ENCODE measurements around the gene FAM222B.
"Not testable (repeated sequence)": the region's sequence is repeated elsewhere in the genome, so short reads cannot be mapped to it uniquely, and the experiment has no call there.

The FAM222B gene

DNA sequence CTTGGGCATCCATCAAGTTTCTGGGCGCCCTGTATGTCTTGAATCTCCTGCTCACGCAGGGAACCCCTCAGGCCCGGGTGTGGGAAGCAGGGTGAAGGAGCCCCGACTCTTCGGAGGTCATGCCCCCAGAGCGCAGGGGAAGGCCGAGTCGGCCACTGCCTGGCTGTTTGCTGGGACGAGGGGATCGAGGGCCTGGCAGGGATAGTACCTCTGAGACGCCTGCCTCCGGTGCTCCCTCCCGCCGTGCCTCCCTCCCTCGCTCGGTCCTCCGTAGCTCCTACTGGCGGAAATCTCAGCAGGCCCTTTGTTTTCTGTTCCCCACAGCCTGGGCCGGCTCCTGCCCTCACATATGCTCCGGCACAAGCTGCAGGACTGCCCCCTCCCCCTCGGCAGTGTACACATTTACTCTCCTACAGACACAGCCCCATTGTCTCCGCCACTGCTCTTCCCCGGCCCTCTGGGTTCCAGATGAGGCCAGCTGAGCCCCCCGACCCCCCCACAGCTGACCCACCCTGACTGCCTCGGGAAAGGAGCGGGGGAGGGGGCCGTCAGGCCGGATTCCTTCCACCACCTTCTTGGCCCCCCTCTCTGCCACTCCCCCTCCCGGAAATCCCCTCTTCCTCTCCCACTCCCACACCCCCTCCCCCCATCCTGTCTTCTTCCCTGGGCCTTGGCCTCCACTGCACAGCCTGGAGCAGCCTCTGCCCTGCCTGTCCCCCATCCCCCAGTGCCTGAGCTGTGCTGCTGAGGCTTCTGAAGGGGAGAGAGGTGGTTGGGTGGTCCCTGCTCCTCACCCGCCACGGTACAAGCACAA lies 97.4 kb downstream of the FAM222B start:
- DNase-seq, result no peak

DNA sequence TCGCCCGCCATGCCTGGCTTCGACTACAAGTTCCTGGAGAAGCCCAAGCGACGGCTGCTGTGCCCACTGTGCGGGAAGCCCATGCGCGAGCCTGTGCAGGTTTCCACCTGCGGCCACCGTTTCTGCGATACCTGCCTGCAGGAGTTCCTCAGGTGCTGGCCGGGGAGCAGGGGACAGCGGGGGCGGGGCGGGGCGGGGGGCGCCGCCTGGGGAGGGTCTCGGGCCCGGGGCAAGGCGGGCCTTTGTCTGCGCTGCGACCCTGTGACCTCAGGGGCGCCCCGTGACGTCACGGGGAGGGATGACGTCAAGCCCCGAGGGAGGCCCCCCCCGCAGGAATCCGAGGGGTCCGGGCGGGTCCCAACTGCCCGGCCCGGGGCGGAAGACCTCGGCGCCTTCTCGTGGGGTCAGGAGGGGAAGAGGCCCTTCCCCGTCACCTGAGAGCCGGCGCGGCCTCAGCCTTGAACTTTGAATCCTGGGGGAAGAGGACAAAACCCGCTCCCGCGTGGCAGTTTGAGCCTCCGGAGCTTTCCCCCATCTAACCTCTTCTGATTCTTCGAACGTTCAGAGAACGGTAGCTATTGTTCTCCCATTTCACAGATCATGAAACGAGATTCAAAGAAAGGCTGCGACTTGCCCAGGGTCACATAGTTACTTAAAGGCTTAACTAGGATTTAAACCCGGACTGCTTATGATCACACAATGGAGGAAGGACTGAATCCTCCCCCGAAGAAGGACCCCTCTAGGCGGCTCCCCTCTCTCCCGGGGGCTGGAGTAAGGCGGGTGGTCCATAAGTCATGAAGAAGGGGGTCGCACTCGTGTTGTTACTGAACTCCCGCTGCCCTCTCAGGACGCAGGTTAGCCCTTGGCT lies 98.3 kb downstream of the FAM222B start:
- peak; percentile 61 for DNase-seq

DNA sequence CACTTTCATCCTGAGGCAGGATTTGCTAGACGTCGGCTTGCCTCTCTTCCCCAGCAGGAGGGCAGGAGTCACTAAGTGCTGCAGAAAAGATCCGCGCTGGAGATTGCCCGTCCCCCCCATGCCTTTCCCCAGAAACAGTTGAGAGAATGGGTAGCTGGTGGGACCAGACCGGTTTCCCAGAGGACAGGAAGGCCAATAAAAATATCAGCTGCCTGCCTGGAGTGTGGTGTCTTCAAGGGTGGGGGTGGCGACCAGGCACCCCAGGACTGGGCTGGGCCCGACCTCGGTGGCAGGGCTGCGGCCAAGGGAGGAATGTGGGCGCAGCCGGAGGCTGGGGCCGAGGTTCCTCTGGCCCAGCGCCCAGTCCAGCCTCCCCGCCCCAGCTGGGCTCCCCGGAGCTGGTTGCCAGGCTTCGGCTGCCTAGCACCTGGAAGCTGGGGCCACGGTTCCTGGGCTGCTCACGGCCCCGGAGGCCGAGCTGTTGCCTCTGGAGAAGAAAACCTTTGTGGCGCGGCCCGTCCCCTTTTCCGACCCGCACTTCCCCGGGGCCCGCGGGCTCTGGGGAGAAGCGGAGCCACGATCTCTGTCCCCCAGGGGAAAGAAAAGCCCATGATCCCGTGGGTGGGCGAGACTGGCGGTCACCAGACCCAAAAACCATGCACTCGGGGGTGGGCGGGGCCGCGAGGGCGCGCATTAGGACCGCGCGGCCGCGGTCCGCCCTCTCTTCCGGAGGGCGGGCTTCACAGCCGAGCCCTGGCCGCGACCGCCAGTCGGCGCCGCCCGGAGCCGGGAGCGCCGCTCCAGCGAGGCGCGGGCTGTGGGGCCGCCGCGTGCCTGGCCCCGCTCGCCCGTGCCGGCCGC lies 99.1 kb downstream of the FAM222B start, which contains the start of gene TRAF4:
TRAF4 (plus strand) TSS at position 769 of the 861 bp plus-strand sequence. CDS start 102 bp downstream, outside the sequence.
- DNase-seq, result peak; percentile 65

DNA sequence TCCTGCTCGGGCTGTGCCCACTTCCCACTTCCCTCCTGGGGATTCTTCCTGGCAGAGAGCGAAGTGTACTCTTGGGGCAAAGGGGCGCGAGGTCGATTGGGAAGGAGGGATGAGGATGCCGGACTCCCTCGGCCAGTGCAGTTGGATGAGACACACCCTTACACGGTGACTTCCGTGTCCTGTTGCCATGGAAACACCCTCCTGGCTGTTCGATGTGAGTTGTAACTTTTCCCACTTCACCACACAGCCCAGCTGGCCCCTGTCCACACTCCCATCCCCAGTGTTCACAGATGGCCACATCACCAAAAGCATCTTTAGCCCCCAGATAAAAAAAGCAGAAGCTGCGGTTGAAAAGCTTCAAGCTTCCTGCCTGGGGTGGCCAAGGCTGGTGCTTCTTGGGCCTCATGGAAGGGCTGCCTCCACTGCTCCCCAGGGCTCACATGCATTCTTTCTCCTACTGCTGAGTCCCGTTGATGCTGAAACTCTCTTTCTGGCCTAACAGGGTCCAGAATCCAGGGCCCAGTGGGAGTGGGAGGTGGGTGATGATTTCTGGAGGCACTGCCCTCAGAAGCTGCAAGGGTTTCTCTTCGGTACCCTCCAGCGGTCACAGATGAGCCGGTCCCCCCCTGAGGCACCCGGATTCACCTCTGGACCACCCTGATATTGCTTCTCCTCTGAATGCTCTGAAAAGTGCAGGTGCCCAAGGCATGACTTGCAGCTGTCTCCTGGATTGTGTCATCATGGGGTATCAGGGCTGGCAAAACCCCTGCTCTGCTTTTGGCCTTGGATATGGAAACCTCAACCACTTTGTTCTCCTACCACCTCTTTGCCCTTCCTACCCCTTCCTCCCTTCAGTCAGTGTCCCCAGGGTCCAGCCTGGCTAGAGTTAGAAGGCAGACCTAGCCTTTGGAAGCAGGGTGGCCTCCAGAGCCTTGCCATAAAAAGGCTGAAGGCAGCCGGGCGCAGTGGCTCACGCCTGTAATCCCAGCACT lies 100.9 kb downstream of the FAM222B start:
- DNase-seq, result no peak

DNA sequence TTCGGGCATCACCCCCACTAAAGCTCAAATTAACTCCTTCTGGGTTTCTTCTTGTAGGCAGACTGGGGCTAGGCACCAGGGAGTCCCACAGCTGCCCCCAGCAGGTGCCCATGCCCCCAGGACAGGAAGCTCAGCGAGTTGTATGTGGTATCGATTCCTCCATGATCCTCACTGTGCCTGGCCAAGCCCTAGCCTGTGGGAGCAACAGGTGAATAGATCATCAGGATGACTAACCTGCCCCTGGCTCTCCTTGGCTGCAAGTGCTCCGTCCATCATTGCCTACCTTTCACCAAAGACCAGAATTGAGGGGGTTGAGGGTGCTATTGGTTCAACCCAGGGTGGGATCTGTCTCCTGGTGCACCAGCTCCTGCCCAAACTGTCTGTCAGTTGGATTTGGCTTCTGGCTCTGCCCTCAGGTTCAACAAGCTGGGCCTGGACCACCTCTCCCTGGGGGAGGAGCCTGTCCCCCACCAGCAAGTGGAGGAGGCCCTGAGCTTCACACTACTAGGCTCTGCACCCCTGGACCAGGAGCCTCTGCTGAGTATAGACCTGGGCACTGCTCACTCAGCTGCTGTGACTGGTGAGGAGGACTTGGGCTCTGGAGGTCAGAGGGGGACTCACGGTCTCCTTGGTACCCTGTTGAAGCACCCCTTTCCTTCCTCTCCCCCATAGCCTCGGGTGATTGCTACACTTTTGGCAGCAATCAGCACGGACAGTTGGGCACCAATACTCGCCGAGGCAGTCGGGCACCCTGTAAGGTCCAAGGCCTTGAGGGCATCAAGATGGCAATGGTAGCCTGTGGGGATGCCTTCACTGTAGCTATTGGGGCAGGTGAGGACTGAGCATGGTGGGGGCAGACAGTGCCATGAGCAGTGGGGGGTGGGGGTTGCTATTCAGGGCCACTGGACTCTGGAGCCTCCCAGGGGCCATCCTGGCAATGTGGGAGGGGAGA lies 101.9 kb downstream of the FAM222B start:
- DNase-seq, result no peak

DNA sequence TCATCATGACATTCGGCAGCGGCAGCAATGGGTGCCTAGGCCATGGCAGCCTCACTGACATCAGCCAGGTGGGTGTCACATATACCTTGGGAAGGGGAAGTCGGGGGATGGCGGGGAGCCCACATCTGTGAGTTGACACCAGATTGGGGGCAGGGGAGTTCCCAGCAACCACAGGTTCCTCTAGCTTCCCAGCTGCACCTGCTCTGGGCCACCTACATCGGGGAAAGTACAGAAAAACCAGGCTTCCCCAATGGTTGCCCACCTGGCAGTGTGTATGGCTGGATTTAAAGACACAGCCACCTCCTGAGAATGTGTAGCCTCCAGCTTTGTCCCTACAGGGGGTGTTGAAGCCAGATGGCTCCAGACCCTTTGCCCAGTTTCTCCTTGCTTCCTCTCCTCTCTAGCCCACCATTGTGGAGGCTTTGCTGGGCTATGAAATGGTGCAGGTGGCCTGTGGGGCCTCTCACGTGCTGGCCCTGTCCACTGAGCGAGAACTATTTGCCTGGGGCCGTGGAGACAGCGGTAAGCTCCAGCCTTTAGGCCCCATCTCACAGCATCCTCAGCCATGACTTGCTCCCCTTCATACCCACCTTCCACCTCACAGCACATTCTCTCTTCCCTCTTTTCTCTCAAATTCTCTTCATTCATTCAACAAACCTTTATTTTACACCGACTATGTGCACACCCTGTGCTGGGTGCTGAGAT lies 103.8 kb downstream of the FAM222B start:
- peak; percentile 25 for DNase-seq

DNA sequence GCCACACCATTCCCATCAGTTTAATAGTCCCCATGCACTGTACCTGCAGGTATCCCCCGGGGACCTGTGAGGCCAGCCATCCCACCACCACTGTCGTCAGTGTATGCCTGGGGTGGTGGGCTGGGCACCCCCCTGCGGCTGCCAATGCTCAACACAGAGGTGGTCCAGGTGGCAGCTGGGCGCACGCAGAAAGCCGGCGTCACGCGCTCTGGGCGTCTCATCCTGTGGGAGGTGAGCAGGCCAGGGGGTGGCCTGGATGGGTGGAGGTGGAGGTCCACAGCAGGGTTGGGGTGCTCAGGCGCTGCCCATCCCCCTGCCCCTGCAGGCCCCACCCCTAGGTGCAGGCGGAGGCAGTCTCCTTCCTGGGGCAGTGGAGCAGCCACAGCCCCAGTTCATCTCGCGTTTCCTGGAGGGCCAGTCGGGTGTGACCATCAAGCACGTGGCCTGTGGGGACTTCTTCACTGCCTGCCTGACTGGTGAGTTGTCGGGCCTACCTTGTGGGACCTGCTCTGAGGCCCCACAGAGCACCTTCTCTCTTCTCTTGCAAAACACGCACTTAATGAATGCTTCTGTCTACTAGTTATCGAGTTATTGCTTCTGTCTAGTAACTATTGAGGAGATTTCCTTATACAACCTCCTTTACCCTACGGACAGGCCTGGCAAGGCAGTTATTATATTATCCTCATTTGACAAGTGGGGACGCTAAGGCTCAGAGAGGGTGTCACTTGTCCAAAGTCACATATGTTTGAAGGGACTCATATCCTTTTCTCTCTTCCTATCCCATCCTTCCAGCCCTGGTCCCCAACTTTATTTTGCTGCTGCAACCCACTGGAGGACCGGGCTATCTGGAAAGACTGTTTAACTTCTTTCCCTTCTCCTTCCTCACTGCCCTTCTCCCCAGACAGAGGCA lies 104.6 kb downstream of the FAM222B start:
- DNase-seq, result no peak

DNA sequence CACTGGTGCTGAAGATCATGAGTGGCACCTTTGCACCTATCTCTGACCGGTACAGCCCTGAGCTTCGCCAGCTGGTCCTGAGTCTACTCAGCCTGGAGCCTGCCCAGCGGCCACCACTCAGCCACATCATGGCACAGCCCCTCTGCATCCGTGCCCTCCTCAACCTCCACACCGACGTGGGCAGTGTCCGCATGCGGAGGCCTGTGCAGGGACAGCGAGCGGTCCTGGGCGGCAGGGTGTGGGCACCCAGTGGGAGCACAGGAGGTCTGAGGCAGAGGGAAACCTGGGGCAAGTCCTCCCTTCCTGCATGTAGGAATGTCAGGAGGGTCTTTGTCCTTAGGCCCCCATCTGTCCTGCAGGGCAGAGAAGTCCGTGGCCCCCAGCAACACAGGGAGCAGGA lies 105.3 kb downstream of the FAM222B start:
- DNase-seq, result no peak

DNA sequence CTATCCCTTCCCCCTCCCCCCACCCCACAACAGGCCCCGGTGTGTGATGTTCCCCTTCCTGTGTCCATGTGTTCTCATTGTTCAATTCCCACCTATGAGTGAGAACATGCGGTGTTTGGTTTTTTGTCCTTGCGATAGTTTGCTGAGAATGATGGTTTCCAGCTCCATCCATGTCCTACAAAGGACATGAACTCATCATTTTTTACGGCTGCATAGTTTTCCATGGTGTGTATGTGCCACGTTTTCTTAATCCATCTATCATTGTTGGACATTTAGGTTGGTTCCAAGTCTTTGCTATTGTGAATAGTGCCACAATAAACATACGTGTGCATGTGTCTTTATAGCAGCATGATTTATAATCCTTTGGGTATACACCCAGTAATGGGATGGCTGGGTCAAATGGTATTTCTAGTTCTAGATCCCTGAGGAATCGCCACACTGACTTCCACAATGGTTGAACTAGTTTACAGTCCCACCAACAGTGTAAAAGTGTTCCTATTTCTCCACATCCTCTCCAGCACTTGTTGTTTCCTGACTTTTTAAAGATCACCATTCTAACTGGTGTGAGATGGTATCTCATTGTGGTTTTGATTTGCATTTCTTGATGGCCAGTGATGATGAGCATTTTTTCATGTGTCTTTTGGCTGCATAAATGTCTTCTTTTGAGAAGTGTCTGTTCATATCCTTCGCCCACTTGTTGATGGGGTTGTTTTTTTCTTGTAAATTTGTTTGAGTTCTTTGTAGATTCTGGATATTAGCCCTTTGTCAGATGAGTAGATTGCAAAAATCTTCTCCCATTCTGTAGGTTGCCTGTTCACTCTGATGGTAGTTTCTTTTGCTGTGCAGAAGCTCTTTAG lies 106.4 kb downstream of the FAM222B start:
- not testable (repeated sequence) for DNase-seq

DNA sequence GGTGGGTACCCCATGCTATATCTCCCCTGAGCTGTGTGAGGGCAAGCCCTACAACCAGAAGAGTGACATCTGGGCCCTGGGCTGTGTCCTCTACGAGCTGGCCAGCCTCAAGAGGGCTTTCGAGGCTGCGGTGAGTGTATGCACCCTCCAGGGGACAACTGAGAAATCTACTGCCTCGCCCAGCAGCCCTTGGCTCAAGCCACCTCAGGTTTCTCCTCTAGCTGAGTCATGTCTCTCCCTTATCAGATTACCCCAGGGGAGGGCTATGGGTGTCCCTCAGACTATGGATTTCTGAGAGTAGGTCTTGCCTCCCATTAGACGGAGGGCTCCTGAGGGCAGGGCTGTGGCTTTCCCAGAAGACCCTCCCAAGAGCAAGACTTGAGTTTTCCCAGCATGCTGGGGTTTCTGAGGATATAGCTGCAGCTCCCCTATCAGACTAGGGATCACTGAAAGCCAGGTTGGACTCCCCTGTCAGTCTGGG lies 107.3 kb downstream of the FAM222B start:
- DNase-seq, result no peak

DNA sequence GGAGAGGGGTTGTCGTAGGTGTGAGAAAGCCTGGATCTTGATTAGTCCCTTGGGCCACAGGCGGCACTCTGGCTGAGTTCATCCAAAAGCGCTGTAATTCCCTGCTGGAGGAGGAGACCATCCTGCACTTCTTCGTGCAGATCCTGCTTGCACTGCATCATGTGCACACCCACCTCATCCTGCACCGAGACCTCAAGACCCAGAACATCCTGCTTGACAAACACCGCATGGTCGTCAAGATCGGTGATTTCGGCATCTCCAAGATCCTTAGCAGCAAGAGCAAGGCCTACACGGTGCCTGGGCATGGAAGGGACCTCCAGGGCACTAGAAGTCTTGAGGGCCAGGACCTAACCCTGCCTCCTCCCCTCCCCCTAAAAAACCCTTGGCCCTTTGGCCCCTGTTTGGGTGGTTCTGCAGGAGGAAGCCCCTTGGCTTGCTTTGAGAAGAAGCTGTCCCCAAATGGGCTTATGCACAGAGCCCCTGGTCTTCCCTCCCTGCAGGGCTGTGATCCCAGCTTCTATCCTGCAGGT lies 107.8 kb downstream of the FAM222B start:
- no peak for DNase-seq

DNA sequence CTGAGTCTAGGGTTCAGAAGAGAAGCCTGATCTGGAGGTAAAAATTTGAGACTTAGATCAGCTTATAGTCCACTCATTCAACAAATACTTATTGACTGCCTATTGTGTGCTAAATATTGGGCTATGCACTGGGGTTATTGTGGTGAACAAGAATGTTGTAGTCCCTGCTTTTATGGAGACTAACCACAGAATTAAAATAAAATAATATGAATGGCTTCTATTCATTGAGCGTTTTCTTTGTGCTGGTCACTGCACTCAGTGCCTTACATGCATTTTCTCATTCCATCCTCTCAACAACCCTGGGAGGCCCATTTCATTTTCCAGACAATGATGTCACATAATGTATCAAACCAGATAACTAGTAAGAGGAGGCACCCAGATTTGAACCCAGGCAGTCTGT lies 109.2 kb downstream of the FAM222B start:
- no peak for DNase-seq

DNA sequence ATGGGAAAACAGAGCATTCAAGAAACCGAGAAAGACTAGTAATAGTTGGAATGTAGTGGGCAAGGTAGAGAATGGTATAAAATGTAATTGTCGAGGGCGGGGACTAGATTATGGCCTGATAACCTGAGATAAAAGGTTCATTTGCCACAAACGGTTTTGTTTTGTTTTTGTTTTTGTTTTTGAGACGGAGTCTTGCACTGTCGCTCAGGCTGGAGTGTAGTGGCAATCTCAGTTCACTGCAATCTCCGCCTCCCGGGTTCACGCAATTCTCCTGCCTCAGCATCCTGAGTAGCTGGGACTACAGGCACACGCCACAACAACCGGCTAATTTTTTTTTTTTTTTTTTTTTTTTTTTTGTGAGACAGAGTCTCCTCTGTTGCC lies 112.7 kb downstream of the FAM222B start:
- DNase-seq, result no peak

DNA sequence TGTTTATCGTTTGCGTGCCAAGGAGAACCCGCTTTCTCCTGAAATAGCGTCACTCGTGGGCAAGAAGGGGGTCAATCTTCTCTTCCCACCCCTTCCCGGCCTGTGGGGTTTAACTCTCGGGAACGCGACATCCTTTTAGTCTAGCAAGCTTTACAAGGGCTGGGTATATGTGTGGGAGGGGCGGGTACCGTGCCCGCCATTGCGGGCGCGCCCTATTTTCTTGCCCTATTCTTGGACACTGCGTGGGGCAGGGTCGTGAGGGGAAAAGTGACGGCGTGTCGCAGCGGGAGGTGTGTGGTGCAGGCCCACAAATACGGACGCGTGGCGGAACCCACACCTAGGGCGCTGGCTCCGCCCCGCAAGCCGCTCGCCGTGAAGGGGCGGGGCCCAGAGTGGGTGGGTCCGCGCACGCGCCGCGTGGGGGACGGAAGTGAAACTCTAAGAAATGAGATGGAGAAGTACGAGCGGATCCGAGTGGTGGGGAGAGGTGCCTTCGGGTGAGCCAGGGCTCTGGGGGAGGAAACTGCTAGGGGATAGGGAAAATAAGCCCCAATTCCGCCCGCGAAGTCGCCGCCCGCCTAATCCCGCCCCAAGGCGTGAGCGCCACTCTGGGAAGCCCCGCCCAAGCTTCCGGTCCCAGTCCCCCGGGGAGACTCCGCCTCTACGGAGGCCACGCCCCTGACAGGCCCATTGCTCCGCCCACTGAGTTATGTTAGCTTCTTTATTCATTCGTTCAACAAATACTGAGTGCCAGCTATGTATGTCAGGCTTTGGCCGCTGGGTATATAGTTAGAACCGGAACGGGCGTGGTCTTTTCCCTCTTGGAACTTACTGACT lies 114.0 kb downstream of the FAM222B start, which contains the start of gene NEK8:
NEK8 (plus strand) TSS at position 425 of the 837 bp plus-strand sequence; CDS start at position 451, 26 bp downstream.
- DNase-seq, result peak; percentile 96

DNA sequence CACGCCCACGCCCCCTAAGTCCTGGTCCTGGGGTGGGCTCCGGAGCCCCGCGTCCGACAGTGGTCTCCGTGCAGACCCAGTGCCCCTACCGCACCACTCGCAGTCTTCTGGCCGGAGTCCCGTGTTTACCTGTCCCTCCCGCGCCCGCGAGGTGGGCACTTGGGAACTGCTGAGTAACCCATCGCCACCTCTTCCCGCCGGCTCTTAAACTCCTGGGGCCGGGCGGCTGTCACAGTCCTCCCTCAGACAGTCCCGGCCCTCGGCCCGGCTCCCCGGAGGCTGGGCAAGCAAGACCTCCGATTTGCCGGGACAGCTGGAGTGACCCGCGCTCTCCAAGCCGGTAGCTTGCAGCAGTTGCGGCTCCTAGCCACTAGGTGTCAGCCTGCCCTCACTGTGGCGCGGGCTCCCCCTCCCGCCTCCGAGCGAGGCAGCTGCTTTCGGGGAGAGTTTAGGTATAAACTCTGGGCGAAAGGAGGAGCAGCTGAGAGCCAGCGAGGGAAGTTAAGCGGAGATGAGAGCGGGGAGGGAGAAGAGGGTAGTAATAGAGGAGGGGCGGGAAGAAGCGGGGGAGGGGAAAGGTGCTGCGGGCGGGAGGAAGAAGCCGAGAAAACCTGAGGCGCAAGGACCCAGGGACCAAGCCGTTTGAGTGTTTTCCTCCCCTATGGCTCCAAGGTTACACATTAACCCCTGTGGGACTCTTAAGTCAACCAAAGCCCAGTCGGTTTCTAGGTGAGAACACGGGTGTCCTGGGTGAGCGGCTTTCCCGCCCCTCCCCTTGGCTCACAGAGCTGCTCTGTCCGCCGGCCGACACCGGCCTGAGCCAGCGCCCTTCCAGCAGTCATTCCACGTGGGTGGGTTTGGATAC lies 115.7 kb downstream of the FAM222B start:
- peak; percentile 89 for DNase-seq

Measured in effector CD4-positive, alpha-beta T cell (primary cell).